Omental fat pad (tissue), 4 donors: ENCODE results near the gene MCOLN2. TPM values are rescaled to one million over a fixed set of nuclear protein-coding genes. Genes with fewer than 3 reads are reported as not detected.

Experiments
- ATAC-seq: fragments of 150-250 bp; one replicate; pipeline ENCODE4 v1.9.1; 2016; ENCODE audit warnings: mild to moderate bottlenecking, moderate library complexity; ENCODE audit not compliant: low FRiP score
- DNase-seq: peaks from one replicate; pipeline ENCODE4 v3.0.0-alpha.2; 2019; ENCODE audit warnings: low spot score
- CTCF ChIP-seq, 3 donors: fragments of 450-650 bp; IDR thresholded peaks; one replicate each; pipeline ENCODE4 v1.5.1; 2016 to 2017; ENCODE audit warnings: antibody characterized with exemption in 3 of 3, mild to moderate bottlenecking in 3 of 3, moderate library complexity in 2 of 3
- total RNA-seq, 4 donors: library from RNA; depleted of rRNA; stranded (reverse); fragments of >200 nt; gene quantifications; one replicate each; pipeline ENCODE4 v1.1.0, GENCODE V29; 2016

MCOLN2 gene
- total RNA-seq, 4 donors from 2014 or later = 1.1 to 9.9 (median 2.7) TPM

GRCh38 chr1:84944767-84945486, 52.0 kb downstream of the MCOLN2 start:
- DNase-seq = no peak
- TF ChIP-seq CTCF (IDR thresholded peaks at IDR 0.05) = peak in 1 of 3 donors; percentile 90
- peak; percentile 98 for ATAC-seq

DNA sequence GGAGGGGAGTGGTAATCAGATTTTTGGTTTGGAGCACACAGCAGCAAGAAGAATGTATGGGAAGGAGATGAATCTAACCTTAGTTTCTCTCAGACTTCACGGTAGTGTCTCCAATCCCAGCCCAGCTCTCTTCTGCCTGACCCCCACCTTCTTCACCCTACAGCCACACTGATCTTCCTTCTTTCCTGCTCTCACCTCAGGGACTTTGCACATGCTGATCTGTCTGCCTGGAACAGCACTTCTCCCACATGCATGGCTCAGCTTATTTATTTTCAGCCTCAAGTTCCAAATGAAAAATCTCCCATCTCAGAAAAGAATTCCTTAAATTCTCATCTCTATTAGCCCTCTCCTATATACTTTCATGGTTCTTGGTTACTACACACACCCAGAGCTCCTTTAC, 55.1 kb downstream of the MCOLN2 start:
- TF ChIP-seq CTCF (IDR thresholded peaks at IDR 0.05) = no peak
- DNase-seq (no peak), ATAC-seq (no peak)

- no peak for TF ChIP-seq CTCF (IDR thresholded peaks at IDR 0.05)
- ATAC-seq (no peak), DNase-seq (no peak)
Observed at GRCh38 chr1:84940481-84940880, 56.4 kb downstream of the MCOLN2 start.

- DNase-seq (no peak), ATAC-seq (no peak)
- no peak for TF ChIP-seq CTCF (IDR thresholded peaks at IDR 0.05)
Observed at GRCh38 chr1:84939761-84940160, 57.2 kb downstream of the MCOLN2 start.

DNA sequence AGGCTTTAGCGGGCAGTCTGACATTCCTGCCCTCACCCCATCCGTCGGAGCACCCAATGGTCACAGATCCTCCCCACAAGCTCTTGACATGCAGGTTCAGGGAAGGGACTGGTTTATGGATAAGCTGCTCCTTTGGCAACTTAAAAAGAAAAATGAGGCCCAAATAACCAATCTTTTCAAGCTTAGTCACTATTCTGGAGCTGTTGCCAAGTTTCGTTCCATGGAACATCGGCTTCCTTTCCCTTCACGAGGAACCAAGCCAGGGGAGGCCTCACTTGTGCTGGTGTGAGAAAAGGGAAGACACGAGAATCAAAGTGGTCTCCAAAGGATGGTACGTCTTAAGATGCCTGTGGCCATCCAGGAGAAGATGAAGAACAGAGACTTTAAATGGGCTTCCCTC, 57.8 kb downstream of the MCOLN2 start:
- DNase-seq = no peak
- no peak for ATAC-seq
- no peak for TF ChIP-seq CTCF (IDR thresholded peaks at IDR 0.05)

GRCh38 chr1:84936116-84936810, 60.6 kb downstream of the MCOLN2 start:
- TF ChIP-seq CTCF (IDR thresholded peaks at IDR 0.05) = peak in 1 of 3 donors; percentile 53
- ATAC-seq (peak; percentile 71), DNase-seq (no peak)
